Loucy (cell line): ENCODE results near the gene SLC6A20.

Source experiments
- H2AFZ ChIP-seq: fragments of 200-600 bp; sonication (generic); 2 replicates; pipeline ENCODE4 v1.6.0; 2016; ENCODE audit warnings: antibody characterized with exemption, mild to moderate bottlenecking, low read length, moderate library complexity
- H3F3A ChIP-seq: fragments of 200-600 bp; 2 replicates; pipeline ENCODE4 v1.6.0; 2016; ENCODE audit warnings: antibody characterized with exemption, low read depth, mild to moderate bottlenecking
- H3K27me3 ChIP-seq: fragments of 200-600 bp; sonication (generic); 2 replicates; pipeline ENCODE4 v1.6.1; 2014; ENCODE audit warnings: low read length, mild to moderate bottlenecking; ENCODE audit not compliant: insufficient read depth, poor library complexity, severe bottlenecking
- H3K36me3 ChIP-seq: fragments of 200-600 bp; sonication (generic); 2 replicates; pipeline ENCODE4 v1.6.1; 2016; ENCODE audit warnings: low read length; ENCODE audit not compliant: insufficient read depth
- H3K4me1 ChIP-seq: fragments of 200-600 bp; sonication (generic); 2 replicates; pipeline ENCODE4 v1.5.1; 2014; ENCODE audit warnings: low read length, mild to moderate bottlenecking; ENCODE audit not compliant: insufficient read depth, poor library complexity, severe bottlenecking
- H3K4me2 ChIP-seq: fragments of 200-600 bp; sonication (generic); 2 replicates; pipeline ENCODE4 v1.6.0; 2014; ENCODE audit warnings: antibody characterized with exemption, low read length, low read depth, mild to moderate bottlenecking; ENCODE audit not compliant: poor library complexity, severe bottlenecking
- H3K4me3 ChIP-seq: fragments of 200-600 bp; sonication (generic); 2 replicates; pipeline ENCODE4 v1.5.1; 2014; ENCODE audit warnings: low read length, mild to moderate bottlenecking, mixed read lengths; ENCODE audit not compliant: poor library complexity, severe bottlenecking
- H3K79me2 ChIP-seq: fragments of 200-600 bp; sonication (generic); 2 replicates; pipeline ENCODE4 v1.6.1; 2014; ENCODE audit warnings: low read length; ENCODE audit not compliant: insufficient read depth
- H3K9ac ChIP-seq: fragments of 200-600 bp; sonication (generic); 2 replicates; pipeline ENCODE4 v1.6.0; 2014; ENCODE audit warnings: mild to moderate bottlenecking, low read depth, low read length, moderate library complexity; ENCODE audit not compliant: poor library complexity, severe bottlenecking
- H3K9me2 ChIP-seq: fragments of 200-600 bp; sonication (generic); replicated peaks from 2 replicates; pipeline ENCODE4 v1.6.1; 2016; ENCODE audit warnings: low read depth, low read length, mixed read lengths
- H3K9me3 ChIP-seq: fragments of 200-600 bp; sonication (generic); 2 replicates; pipeline ENCODE4 v1.6.1; 2014; ENCODE audit warnings: mild to moderate bottlenecking, antibody characterized with exemption, low read length, low read depth; ENCODE audit not compliant: insufficient read depth
- H4K20me1 ChIP-seq: fragments of 200-600 bp; sonication (generic); 2 replicates; pipeline ENCODE4 v1.6.0; 2014; ENCODE audit warnings: antibody characterized with exemption, low read length, mild to moderate bottlenecking; ENCODE audit not compliant: insufficient read depth, poor library complexity, severe bottlenecking
- EZH2phosphoT487 ChIP-seq: fragments of 200-600 bp; IDR thresholded peaks from 2 replicates; pipeline ENCODE4 v1.6.1; 2018; ENCODE audit warnings: antibody characterized with exemption, mild to moderate bottlenecking, moderate library complexity, borderline replicate concordance
- TF ChIP-seq, protein P1 (sequence below): fragments of 200-600 bp; sonication (generic); conservative IDR thresholded peaks from 2 replicates; pipeline ENCODE4 v1.5.1; 2014; ENCODE audit warnings: mild to moderate bottlenecking, antibody characterized with exemption, low read length

The SLC6A20 gene

GRCh38 chr3:45763303-45763675 is 33.0 kb downstream of the SLC6A20 start:
- H3K9ac ChIP-seq: no peak overlapping the region
- H3K9me3 ChIP-seq: peaks cover 5% of the 10 kb centered on the region; the same call in 1 of the 2 replicates
- H3K36me3 ChIP-seq: no peaks in the 10 kb centered on the region
- H3K79me2 ChIP-seq: no peaks in the 10 kb centered on the region
- H2AFZ ChIP-seq: no peak overlapping the region
- H3K27me3 ChIP-seq: peaks cover 11% of the 10 kb centered on the region
- no peaks in the 10 kb centered on the region for H3K9me2 ChIP-seq
- H3K4me3 ChIP-seq: no peak overlapping the region
- H3K4me1 ChIP-seq: no peaks in the 10 kb centered on the region
- H3F3A ChIP-seq: no peaks in the 10 kb centered on the region
- no peaks in the 10 kb centered on the region for H4K20me1 ChIP-seq
- no peak for TF ChIP-seq EZH2phosphoT487
- TF ChIP-seq, protein P1, sequence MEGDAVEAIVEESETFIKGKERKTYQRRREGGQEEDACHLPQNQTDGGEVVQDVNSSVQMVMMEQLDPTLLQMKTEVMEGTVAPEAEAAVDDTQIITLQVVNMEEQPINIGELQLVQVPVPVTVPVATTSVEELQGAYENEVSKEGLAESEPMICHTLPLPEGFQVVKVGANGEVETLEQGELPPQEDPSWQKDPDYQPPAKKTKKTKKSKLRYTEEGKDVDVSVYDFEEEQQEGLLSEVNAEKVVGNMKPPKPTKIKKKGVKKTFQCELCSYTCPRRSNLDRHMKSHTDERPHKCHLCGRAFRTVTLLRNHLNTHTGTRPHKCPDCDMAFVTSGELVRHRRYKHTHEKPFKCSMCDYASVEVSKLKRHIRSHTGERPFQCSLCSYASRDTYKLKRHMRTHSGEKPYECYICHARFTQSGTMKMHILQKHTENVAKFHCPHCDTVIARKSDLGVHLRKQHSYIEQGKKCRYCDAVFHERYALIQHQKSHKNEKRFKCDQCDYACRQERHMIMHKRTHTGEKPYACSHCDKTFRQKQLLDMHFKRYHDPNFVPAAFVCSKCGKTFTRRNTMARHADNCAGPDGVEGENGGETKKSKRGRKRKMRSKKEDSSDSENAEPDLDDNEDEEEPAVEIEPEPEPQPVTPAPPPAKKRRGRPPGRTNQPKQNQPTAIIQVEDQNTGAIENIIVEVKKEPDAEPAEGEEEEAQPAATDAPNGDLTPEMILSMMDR: no peak
- no peak overlapping the region for H3K4me2 ChIP-seq

- Histone ChIP-seq H4K20me1 (no peaks in the 10 kb centered on the region), H3K79me2 (no peaks in the 10 kb centered on the region), H3K4me2 (no peak overlapping the region), H3F3A (no peaks in the 10 kb centered on the region), H3K9me3 (peaks cover 4% of the 10 kb centered on the region; the same call in 1 of the 2 replicates), H2AFZ (no peak overlapping the region), H3K27me3 (peaks cover 5% of the 10 kb centered on the region), H3K4me3 (no peak overlapping the region), H3K9me2 (no peaks in the 10 kb centered on the region), H3K9ac (no peak overlapping the region), H3K36me3 (no peaks in the 10 kb centered on the region), H3K4me1 (no peaks in the 10 kb centered on the region)
- TF ChIP-seq, protein P1: no peak
- TF ChIP-seq EZH2phosphoT487: no peak
These were observed 33.6 kb downstream of the SLC6A20 start for GRCh38 chr3:45762647-45763302.

DNA sequence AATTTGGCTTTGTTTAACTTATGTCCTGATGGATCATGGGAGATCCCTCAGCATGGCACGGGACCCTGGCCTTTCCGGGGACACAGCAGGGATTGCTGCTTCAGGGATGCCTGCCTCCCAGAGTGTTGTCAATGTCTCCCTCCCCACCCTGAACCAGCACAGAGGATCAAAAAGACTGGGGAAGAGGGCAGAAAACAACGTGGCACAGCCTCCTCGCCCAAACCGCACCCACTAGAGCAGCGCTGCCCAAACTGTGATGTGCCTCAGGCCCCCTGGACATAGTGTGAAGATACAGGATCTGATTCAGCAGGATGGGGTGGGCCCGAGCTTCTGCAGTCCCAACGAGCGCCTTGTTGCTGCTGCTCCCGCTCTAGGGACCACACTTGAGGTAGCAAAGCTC is 34.5 kb downstream of the SLC6A20 start:
- no peak overlapping the region for H3K9ac ChIP-seq
- no peaks in the 10 kb centered on the region for H3F3A ChIP-seq
- no peak overlapping the region for H3K4me3 ChIP-seq
- no peaks in the 10 kb centered on the region for H3K9me2 ChIP-seq
- H3K79me2 ChIP-seq: no peaks in the 10 kb centered on the region
- no peaks in the 10 kb centered on the region for H3K9me3 ChIP-seq
- H3K27me3 ChIP-seq: no peaks in the 10 kb centered on the region
- H3K4me1 ChIP-seq: no peaks in the 10 kb centered on the region
- no peaks in the 10 kb centered on the region for H3K36me3 ChIP-seq
- no peaks in the 10 kb centered on the region for H4K20me1 ChIP-seq
- TF ChIP-seq, protein P1: no peak
- TF ChIP-seq EZH2phosphoT487: no peak
- H2AFZ ChIP-seq: no peak overlapping the region
- H3K4me2 ChIP-seq: no peak overlapping the region
